MCF 10A (cell line): ENCODE results near the gene APBB2. TPM values are rescaled to one million over a fixed set of nuclear protein-coding genes. Genes with fewer than 3 reads are reported as not detected.

Source experiments
- BruUV-seq: library from RNA; stranded (reverse); fragments of 400-500 nt; replicated peaks from 2 replicates; lab custom pipeline; 2021; lab: Mats Ljungman, UMichigan
- CTCF ChIA-PET: fragments of 300-600 bp; sonication (Branson Sonifier 250); formaldehyde crosslinking; extraction: SDS; loops from one replicate; lab custom pipeline; 2021; ENCODE audit warnings: antibody characterized with exemption, inconsistent platforms; lab: Yijun Ruan, JAX
- POLR2A ChIA-PET: fragments of 300-600, 350-650 bp; sonication (Branson Sonifier 250); formaldehyde crosslinking; extraction: SDS; loops from one replicate; lab custom pipeline; 2020; ENCODE audit warnings: antibody characterized with exemption, inconsistent platforms; lab: Yijun Ruan, JAX
- DNase-seq: peaks from one replicate; pipeline ENCODE4 v3.0.0-alpha.2; 2018; ENCODE audit not compliant: unreplicated experiment
- H3K27ac Mint-ChIP-seq: one replicate; pipeline ENCODE4 v1.8.0; 2022; ENCODE audit warnings: mild to moderate bottlenecking, low read depth, mixed read lengths; ENCODE audit not compliant: unreplicated experiment
- H3K27me3 Mint-ChIP-seq: one replicate; pipeline ENCODE4 v1.8.0; 2022; ENCODE audit warnings: mixed read lengths; ENCODE audit not compliant: insufficient read depth, unreplicated experiment
- H3K36me3 Mint-ChIP-seq: one replicate; pipeline ENCODE4 v1.8.0; 2022; ENCODE audit warnings: mild to moderate bottlenecking, moderate library complexity, mixed read lengths; ENCODE audit not compliant: insufficient read depth, unreplicated experiment
- H3K4me1 Mint-ChIP-seq: one replicate; pipeline ENCODE4 v1.8.0; 2022; ENCODE audit warnings: mixed read lengths; ENCODE audit not compliant: insufficient read depth, unreplicated experiment
- H3K4me3 Mint-ChIP-seq: one replicate; pipeline ENCODE4 v1.8.0; 2022; ENCODE audit warnings: mild to moderate bottlenecking, moderate library complexity, mixed read lengths; ENCODE audit not compliant: unreplicated experiment
- H3K9me3 Mint-ChIP-seq: one replicate; pipeline ENCODE4 v1.8.0; 2022; ENCODE audit warnings: mixed read lengths; ENCODE audit not compliant: unreplicated experiment
- CTCF ChIP-seq: fragments of 200-600 bp; IDR thresholded peaks from one replicate; pipeline ENCODE4 v1.8.0; 2022; ENCODE audit warnings: antibody characterized with exemption, mild to moderate bottlenecking; ENCODE audit not compliant: unreplicated experiment
- intact Hi-C: fragments of 100-400 bp; cut with micrococcal nuclease; formaldehyde crosslinking; loops from 2 replicates; pipeline ENCODE4 v1.14.1; 2022
- total RNA-seq: library from RNA; stranded (reverse); gene quantifications from 2 replicates; pipeline ENCODE4 v1.2.3, GENCODE V29; 2022

The APBB2 gene
- total RNA-seq, 1 experiment from 2014 or later = 201 TPM

GRCh38 chr4:40804598-40804997 is 409.7 kb downstream of the APBB2 start:
- Mint-ChIP-seq H3K27me3 (no peaks in the 10 kb centered on the region), H3K27ac (no peak overlapping the region), H3K4me1 (no peaks in the 10 kb centered on the region)

GRCh38 chr4:40800064-40800463 is 414.3 kb downstream of the APBB2 start:
- DNase-seq = no peak
- H3K36me3 Mint-ChIP-seq = peaks cover 6% of the 10 kb centered on the region
- H3K4me1 Mint-ChIP-seq = no peaks in the 10 kb centered on the region
- no peak overlapping the region for H3K27ac Mint-ChIP-seq
- ChIA-PET CTCF (interaction anchor here (0.6 kb wide), 1 partner anchor 64 kb away, joined by 3 read pairs; no protein-coding TSS in a partner anchor), POLR2A (interaction anchor here (0.6 to 1.9 kb wide), 5 partner anchors 8 to 193 kb away, joined by 3 to 5 read pairs (median 4); no protein-coding TSS in a partner anchor)
- BruUV-seq = no TSS peak
- intact Hi-C loops = no loop called here
- H3K9me3 Mint-ChIP-seq = no peaks in the 10 kb centered on the region
- no peaks in the 10 kb centered on the region for H3K27me3 Mint-ChIP-seq
- no peak overlapping the region for H3K4me3 Mint-ChIP-seq
- TF ChIP-seq CTCF = no peak

More at GRCh38 chr4:40804598-40804997, 409.7 kb downstream of the APBB2 start:
- intact Hi-C loops = no loop called here
- no peak for DNase-seq
- CTCF ChIA-PET = interaction anchor here (0.7 to 1.3 kb wide), 2 partner anchors 21 to 67 kb away, joined by 3 to 4 read pairs; no protein-coding TSS in a partner anchor
- Mint-ChIP-seq H3K4me3 (no peak overlapping the region), H3K36me3 (peaks cover 17% of the 10 kb centered on the region), H3K9me3 (no peaks in the 10 kb centered on the region)
- POLR2A ChIA-PET = no interaction called here
- no TSS peak for BruUV-seq
- no peak for TF ChIP-seq CTCF

- CTCF ChIA-PET = no interaction called here
- POLR2A ChIA-PET = no interaction called here
Measured at GRCh38 chr4:40789771-40790170, 424.6 kb downstream of the APBB2 start.

GRCh38 chr4:40789031-40789430 is 425.3 kb downstream of the APBB2 start:
- BruUV-seq = no TSS peak
- no peaks in the 10 kb centered on the region for H3K36me3 Mint-ChIP-seq
- no peak for TF ChIP-seq CTCF
- H3K9me3 Mint-ChIP-seq = no peaks in the 10 kb centered on the region
- no peaks in the 10 kb centered on the region for H3K4me1 Mint-ChIP-seq
- ChIA-PET CTCF (no interaction called here), POLR2A (no interaction called here)
- H3K4me3 Mint-ChIP-seq = no peak overlapping the region
- H3K27me3 Mint-ChIP-seq = no peaks in the 10 kb centered on the region
- no peak overlapping the region for H3K27ac Mint-ChIP-seq
- DNase-seq = no peak
- intact Hi-C loops = no loop called here

More at GRCh38 chr4:40789771-40790170, 424.6 kb downstream of the APBB2 start:
- intact Hi-C loops = no loop called here
- Mint-ChIP-seq H3K4me3 (no peak overlapping the region), H3K36me3 (no peaks in the 10 kb centered on the region), H3K27me3 (no peaks in the 10 kb centered on the region), H3K27ac (no peak overlapping the region), H3K4me1 (no peaks in the 10 kb centered on the region), H3K9me3 (no peaks in the 10 kb centered on the region)
- BruUV-seq = no TSS peak
- no peak for TF ChIP-seq CTCF
- DNase-seq = no peak
